AG08396 (cell line): ENCODE measurements around the gene CSRNP3.

ENCODE experiments used
- DNase-seq: peaks from one replicate; pipeline ENCODE4 v3.0.0; 2012; ENCODE audit warnings: low spot score, mixed read lengths

CSRNP3 gene

DNA sequence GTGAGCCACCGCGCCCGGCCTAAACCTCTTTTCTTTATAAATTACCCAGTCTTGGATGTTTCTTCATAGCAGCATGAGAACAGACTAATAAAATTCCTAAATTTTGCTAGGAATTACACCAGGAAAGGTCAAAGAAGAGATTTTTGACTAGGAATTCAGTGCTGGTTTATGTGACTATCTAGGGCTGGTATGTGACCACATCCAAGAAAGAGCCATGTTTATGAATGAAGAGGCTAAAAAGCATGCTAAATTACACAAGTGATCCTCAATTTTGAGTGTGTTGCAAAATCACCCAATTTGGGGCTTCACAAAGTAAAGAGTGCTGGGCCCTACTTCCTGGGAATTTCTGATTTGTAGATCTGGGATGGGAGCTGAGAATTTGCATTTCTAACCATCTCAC lies 123.6 kb downstream of the CSRNP3 start:
- DNase-seq: no peak

- no peak for DNase-seq
These were observed 124.9 kb downstream of the CSRNP3 start for GRCh38 chr2:165594231-165594934.

DNA sequence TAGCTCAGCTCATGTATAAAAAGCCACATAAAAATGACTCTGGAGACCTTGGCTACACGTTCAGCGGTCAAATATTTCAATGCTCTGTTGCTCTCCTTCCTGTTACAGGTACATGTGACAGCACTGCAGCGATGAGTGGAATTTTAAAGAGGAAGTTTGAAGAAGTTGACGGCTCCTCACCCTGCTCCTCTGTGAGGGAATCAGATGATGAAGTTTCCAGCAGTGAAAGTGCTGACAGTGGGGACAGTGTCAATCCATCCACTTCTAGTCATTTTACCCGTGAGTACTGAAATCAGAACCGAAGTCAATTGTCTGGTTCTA lies 125.4 kb downstream of the CSRNP3 start:
- no peak for DNase-seq

DNA sequence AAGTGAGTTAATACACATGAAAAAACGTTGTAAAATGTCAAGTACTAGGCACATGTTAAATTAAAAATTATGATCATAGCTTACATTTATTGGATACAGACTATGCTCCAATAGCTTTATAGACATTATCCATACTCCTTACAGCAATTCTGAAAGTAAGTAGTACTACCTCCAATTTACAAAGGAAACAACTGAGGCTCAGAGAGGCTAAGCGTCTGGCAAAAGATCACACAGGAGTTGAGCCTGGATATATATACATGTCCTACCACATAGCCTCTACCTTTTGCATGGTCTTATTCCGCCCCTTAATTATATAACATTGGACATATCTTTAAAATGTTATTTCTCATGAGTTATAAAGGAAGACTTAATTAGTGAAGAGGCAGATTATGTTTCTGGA lies 127.3 kb downstream of the CSRNP3 start:
- no peak for DNase-seq

GRCh38 chr2:165601065-165601830 lies 131.8 kb downstream of the CSRNP3 start:
- DNase-seq: no peak

DNA sequence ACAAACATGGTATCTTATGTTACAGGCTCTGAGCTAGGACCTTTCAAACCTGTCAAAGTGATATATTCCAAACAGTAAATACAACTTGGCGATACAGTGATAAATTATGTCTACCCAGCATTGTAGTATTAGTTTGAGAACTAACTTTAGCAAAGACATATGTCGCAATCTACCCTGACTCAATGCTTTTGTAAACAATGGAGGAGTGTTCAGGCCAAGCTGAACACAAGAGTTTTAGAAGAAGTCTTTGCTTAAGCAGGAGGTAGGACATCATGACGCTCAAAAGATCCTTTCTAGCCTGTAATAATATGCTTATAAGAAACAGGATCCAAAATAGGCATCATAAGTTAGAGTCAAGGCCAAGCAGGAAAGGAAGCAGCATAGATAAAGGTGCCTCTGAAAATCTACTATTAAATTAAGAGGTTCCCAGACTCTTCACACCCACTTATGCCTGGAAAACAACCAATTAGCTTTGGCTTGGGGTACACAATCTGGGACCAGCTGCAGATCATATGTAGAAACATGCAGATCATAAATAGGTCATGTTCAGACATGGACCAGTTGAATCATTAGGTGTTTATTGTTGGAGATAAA lies 132.5 kb downstream of the CSRNP3 start:
- DNase-seq: peak; percentile 11

DNA sequence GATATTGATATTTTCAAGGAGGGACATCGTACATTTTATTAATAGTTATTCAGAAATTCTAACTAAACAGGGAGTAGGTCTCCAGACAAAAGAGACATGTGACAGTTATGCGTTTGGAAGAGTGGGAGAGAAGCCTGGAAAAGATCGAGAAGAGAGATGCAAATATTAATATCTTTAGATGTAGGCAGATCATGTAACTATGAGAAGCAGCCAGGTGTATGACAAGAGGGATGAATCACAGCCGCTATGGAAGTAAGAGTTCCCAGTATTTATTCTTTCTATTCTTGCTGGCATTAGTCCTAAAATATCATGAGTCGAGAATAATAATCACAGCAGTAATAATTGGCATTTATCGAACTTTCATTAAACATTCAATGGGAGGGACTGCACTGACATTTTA lies 140.2 kb downstream of the CSRNP3 start:
- DNase-seq: no peak

GRCh38 chr2:165610591-165611029 lies 141.1 kb downstream of the CSRNP3 start:
- no peak for DNase-seq

GRCh38 chr2:165617741-165618481 lies 148.4 kb downstream of the CSRNP3 start:
- no peak for DNase-seq

GRCh38 chr2:165618806-165619205 lies 149.3 kb downstream of the CSRNP3 start:
- no peak for DNase-seq

- no peak for DNase-seq
These were observed 151.6 kb downstream of the CSRNP3 start for GRCh38 chr2:165621086-165621560.

DNA sequence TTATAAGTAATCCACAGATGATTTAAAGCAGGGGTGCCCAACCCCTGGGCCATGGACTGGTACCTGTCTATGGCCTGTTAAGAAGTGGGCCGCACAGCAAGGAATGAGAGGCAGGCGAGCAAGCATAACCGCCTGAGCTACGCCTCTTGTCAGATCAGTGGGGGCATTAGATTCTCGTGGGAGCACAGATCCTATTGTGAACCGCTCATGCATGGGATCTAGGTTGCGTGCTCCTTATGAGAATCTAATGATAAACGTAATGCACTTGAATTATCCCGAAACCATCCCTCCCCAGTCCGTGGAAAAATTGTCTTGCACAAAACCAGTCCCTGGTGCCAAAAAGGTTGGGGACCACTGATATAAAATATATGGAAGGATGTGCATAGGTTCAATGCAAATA lies 153.7 kb downstream of the CSRNP3 start:
- no peak for DNase-seq

DNA sequence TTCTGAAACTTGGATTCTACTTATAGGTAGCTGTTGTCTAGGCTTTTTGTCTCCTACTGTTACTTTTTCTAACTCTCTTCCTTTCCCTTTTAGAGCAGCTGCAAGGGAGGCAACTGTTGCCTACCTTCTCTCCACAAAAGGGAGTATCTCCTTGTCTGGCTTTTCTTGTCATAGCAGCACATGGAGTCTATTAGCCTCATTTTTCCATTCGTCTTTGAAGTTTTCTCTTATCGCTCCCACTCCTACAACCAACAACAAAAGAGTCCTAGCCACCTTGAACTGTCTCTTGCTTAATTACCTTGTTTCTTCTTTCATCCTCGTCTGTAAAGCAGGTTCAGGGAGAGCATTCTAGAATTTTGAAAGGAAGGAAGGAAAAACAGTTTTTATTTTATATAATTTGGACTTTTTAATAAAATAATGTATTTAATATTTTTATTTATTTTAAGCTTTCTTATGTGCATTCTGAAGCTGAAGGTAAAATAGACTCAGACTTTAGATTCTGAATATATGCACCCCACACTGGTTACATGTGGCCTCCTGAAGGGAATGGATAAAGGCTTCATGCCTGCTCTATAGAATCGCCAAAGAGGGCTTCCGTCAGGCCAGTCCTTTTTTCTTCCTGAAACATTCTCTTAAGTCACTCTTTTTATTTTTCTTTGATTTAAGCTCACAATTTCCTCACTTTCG lies 154.4 kb downstream of the CSRNP3 start:
- DNase-seq: no peak

- no peak for DNase-seq
These were observed 154.9 kb downstream of the CSRNP3 start for GRCh38 chr2:165624470-165624800.

GRCh38 chr2:165627470-165627869 lies 158.0 kb downstream of the CSRNP3 start:
- DNase-seq: no peak

DNA sequence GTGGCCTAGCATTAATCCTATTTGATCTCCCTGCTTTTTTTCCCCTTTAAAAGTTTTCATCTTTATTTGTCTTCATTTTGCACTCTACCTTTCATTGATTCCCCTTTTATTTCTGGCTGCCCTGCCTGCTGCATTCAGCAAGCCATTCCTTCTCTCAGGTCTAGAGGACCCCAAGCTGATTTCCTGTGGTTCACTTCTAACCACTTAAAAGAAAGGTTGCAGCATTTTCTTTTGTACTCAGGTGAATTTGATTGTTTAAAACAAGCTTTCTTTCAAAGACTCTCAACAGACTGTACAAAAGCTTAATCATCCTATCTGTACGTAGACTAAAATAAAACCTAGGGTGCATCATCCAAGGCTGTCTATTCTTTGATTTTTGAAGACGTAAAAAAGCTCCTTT lies 160.3 kb downstream of the CSRNP3 start:
- DNase-seq: no peak

- no peak for DNase-seq
These were observed 160.7 kb downstream of the CSRNP3 start for GRCh38 chr2:165630236-165630635.

DNA sequence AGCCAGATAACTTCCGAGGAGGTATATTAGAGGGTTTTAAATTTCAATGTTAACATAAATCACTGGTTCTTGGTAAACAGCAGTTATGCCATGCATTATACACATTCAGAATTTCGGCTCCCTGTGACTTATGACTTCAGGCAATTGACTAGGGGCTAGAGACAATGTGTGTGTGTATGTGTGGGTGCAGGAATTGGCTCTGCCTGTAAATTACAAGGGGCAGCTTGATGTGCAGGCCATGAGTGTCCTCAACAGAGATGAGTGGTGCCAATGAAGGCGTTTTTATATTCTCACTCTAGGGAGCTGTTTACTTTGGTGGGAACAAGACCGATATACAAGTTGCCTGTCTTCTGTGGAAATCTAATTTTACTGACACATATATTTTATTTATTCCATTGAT lies 161.6 kb downstream of the CSRNP3 start:
- DNase-seq: no peak

DNA sequence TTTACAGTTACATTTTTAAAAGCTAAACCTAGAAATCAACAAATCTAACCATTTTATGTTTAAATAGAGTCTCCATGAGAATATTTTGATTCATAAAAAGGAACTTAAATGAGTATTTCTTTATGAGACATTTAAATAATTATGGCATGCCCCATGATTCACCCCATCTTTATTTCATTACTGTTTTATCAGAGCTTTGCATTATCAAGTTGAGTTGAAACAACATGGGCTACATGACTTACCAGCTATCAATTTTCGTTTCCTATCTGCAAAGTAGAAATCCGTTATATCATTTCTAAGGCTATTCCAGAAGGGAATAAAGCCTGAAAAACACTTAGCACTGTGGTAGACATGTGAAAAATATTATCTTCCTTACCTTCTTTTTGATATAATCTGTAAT lies 163.1 kb downstream of the CSRNP3 start:
- no peak for DNase-seq

GRCh38 chr2:165633431-165633830 lies 163.9 kb downstream of the CSRNP3 start:
- no peak for DNase-seq

- no peak for DNase-seq
These were observed 164.8 kb downstream of the CSRNP3 start for GRCh38 chr2:165634282-165634681.

GRCh38 chr2:165634855-165635254 lies 165.4 kb downstream of the CSRNP3 start:
- no peak for DNase-seq
